ENCODE results near the gene LYST. TPM values are rescaled to one million over a fixed set of nuclear protein-coding genes. Genes with fewer than 3 reads are reported as not detected.
"Not testable (repeated sequence)": the region's sequence is repeated elsewhere in the genome, so short reads cannot be mapped to it uniquely, and the experiment has no call there.

The LYST gene
- total and polyA plus RNA-seq, 2 of the 8 experiments (the other 6 are each of a cell fraction or from before 2014, with no cell fraction given) = 0.29 to 0.58 TPM

- TF ChIP-seq CTCF (IDR thresholded peaks at IDR 0.05; ENCODE audit: control extremely low read depth in 1 of 3, insufficient read depth in 1 of 3, low read depth in 1 of 3, low read length in 3 of 3) (no peak), SUZ12 (IDR thresholded peaks at IDR 0.05; ENCODE audit: low read length) (no peak), FOSL1 (IDR thresholded peaks at IDR 0.05; ENCODE audit: insufficient read depth, low read depth, low read length) (no peak), ATF3 (IDR thresholded peaks at IDR 0.05; ENCODE audit: insufficient read depth, low read depth, low read length) (no peak), KDM1A (IDR thresholded peaks at IDR 0.05; ENCODE audit: borderline replicate concordance, low read length) (no peak), RAD21 (IDR thresholded peaks at IDR 0.05 in 1 of 2, conservative IDR thresholded peaks at IDR 0.05 in 1 of 2; ENCODE audit: low read depth in 2 of 2, low read length in 2 of 2) (no peak), POU5F1 (IDR thresholded peaks at IDR 0.05; ENCODE audit: low read depth, low read length) (no peak)
Measured at GRCh38 chr1:235906436-235906835, 39.7 kb upstream of the LYST start (continued).

- H3K9ac ChIP-seq (replicated peaks in 1 of 4; ENCODE audit: extremely low read depth in 1 of 4, low read depth in 3 of 4, low read length in 3 of 4); H2BK20ac ChIP-seq (ENCODE audit: low read length); H3K4ac ChIP-seq (replicated peaks; ENCODE audit: insufficient read length, low read depth, low read length); H3K36me3 ChIP-seq (ENCODE audit: control insufficient read depth in 2 of 4, insufficient read depth in 4 of 4, low read length in 3 of 4); H4K8ac ChIP-seq (ENCODE audit: extremely low read depth, insufficient read depth, low read length); H2AK5ac ChIP-seq (ENCODE audit: low read depth, low read length); H2AFZ ChIP-seq (ENCODE audit: low read length); H3K4me3 ChIP-seq (ENCODE audit: extremely low read depth in 1 of 4, insufficient read depth in 2 of 4, low read depth in 3 of 4, low read length in 4 of 4); H3K9me3 ChIP-seq (ENCODE audit: insufficient read depth in 2 of 2, low read depth in 1 of 2, low read length in 1 of 2); H3K56ac ChIP-seq (replicated peaks; ENCODE audit: insufficient read length, low read depth, low read length); H3K23me2 ChIP-seq (ENCODE audit: low read depth, low read length); H3K79me1 ChIP-seq (ENCODE audit: low read depth, low read length); H2BK120ac ChIP-seq (replicated peaks; ENCODE audit: low read depth, low read length); H3K18ac ChIP-seq (ENCODE audit: extremely low read depth, low read length); DNase-seq (ENCODE audit: low read depth in 1 of 2, low spot score in 2 of 2); H2BK12ac ChIP-seq (ENCODE audit: low read depth, low read length); H2BK15ac ChIP-seq (ENCODE audit: low read length); H4K5ac ChIP-seq (ENCODE audit: insufficient read length, low read depth, low read length); H3K14ac ChIP-seq (ENCODE audit: insufficient read length); FAIRE-seq; H3K4me2 ChIP-seq (ENCODE audit: insufficient read depth in 1 of 2, low read depth in 2 of 2, low read length in 2 of 2); H3K27me3 ChIP-seq (replicated peaks in 1 of 4; ENCODE audit: control insufficient read depth in 3 of 4, extremely low read depth in 1 of 4, insufficient read depth in 3 of 4, low read length in 3 of 4); H4K91ac ChIP-seq (replicated peaks; ENCODE audit: insufficient read length, low read length); H3K4me1 ChIP-seq (replicated peaks in 1 of 4; ENCODE audit: control insufficient read depth in 3 of 4, insufficient read depth in 4 of 4, low read length in 3 of 4); H3K79me2 ChIP-seq (ENCODE audit: control insufficient read depth in 1 of 2, insufficient read depth in 2 of 2, low read length in 2 of 2); POLR2A ChIA-PET (ENCODE audit: partially characterized antibody); H3K23ac ChIP-seq (ENCODE audit: insufficient read length); H3K27ac ChIP-seq (ENCODE audit: low read depth, low read length); H4K20me1 ChIP-seq (replicated peaks in 1 of 2; ENCODE audit: control insufficient read depth in 1 of 2, insufficient read depth in 2 of 2, low read length in 2 of 2); H2BK5ac ChIP-seq (ENCODE audit: low read depth, low read length): not testable (repeated sequence)
- WGBS, 2 experiments (ENCODE audit: extremely low coverage in 1 of 2, insufficient coverage in 1 of 2, insufficient read length in 1 of 2, insufficient replicate concordance in 2 of 2, low coverage in 1 of 2, low lambda C conversion rate in 2 of 2, missing lambda C conversion rate in 1 of 2) = 83% methylated on average over 2 of the region's 2 CpGs; no CpG with 5 or more reads in 1 of the 2 experiments
- CTCF ChIA-PET (ENCODE audit: partially characterized antibody) = interaction anchor here (0.6 kb wide), 1 partner anchor 618 kb away, joined by 3 read pairs; no protein-coding TSS in a partner anchor
Measured at GRCh38 chr1:235903809-235904208, 37.1 kb upstream of the LYST start.

Data from H1 (cell line).